Putamen (tissue), 1 donor: ENCODE measurements around the gene FOXO1.
"Not testable (repeated sequence)": the region's sequence is repeated elsewhere in the genome, so short reads cannot be mapped to it uniquely, and the experiment has no call there.

Experiments used
- DNase-seq: peaks from one replicate; pipeline ENCODE4 v3.0.0-alpha.2; 2016; ENCODE audit warnings: low spot score

The FOXO1 gene

GRCh38 chr13:40666045-40666932 lies at the start of gene FOXO1:
FOXO1 (minus strand) TSS chr13:40666641; CDS start chr13:40666212, 429 bp downstream.
- peak; percentile 91 for DNase-seq

- DNase-seq = not testable (repeated sequence)
Measured at GRCh38 chr13:40714433-40714832, 48.0 kb upstream of the FOXO1 start.

GRCh38 chr13:40706439-40706838 lies 40.0 kb upstream of the FOXO1 start:
- DNase-seq = no peak

GRCh38 chr13:40697711-40698110 lies 31.3 kb upstream of the FOXO1 start:
- DNase-seq = no peak

GRCh38 chr13:40694426-40694825 lies 28.0 kb upstream of the FOXO1 start:
- no peak for DNase-seq

GRCh38 chr13:40692946-40693345 lies 26.5 kb upstream of the FOXO1 start:
- DNase-seq = no peak

- DNase-seq = no peak
Measured at GRCh38 chr13:40688781-40689180, 22.3 kb upstream of the FOXO1 start.

- DNase-seq = no peak
Measured at GRCh38 chr13:40682449-40683240, 16.2 kb upstream of the FOXO1 start.

GRCh38 chr13:40681341-40682146 lies 15.1 kb upstream of the FOXO1 start:
- DNase-seq = no peak

- no peak for DNase-seq
Measured at GRCh38 chr13:40680659-40681323, 14.3 kb upstream of the FOXO1 start.

- no peak for DNase-seq
Measured at GRCh38 chr13:40679480-40679985, 13.1 kb upstream of the FOXO1 start.

- DNase-seq = no peak
Measured at GRCh38 chr13:40677064-40677463, 10.6 kb upstream of the FOXO1 start.

- DNase-seq = no peak
Measured at GRCh38 chr13:40676007-40676406, 9.6 kb upstream of the FOXO1 start.

GRCh38 chr13:40673414-40673813 lies 7.0 kb upstream of the FOXO1 start:
- DNase-seq = no peak

GRCh38 chr13:40672765-40673397 lies 6.4 kb upstream of the FOXO1 start:
- no peak for DNase-seq

GRCh38 chr13:40671956-40672764 lies 5.7 kb upstream of the FOXO1 start:
- DNase-seq = no peak

- no peak for DNase-seq
Measured at GRCh38 chr13:40670307-40670706, 3.9 kb upstream of the FOXO1 start.

- no peak for DNase-seq
Measured at GRCh38 chr13:40668335-40668734, 1.9 kb upstream of the FOXO1 start.

GRCh38 chr13:40667622-40667978 lies 1.2 kb upstream of the FOXO1 start:
- no peak for DNase-seq

- no peak for DNase-seq
Measured at GRCh38 chr13:40666933-40667621, 636 bp upstream of the FOXO1 start.
